Fibroblast of the aortic adventitia (primary cell): Measurements from ENCODE around the gene OXLD1. TPM values are rescaled to one million over a fixed set of nuclear protein-coding genes. Genes with fewer than 3 reads are reported as not detected.

Source experiments
- DNase-seq: peaks from one replicate; pipeline ENCODE4 v3.0.0-alpha.2; 2010; ENCODE audit warnings: low read depth
- H3K4me3 ChIP-seq: 2 replicates; pipeline ENCODE4 v1.5.1; 2011; ENCODE audit warnings: low read depth, mild to moderate bottlenecking, control low read depth, low read length, moderate library complexity
- total RNA-seq: library from RNA; depleted of rRNA; stranded (reverse); fragments of >200 nt; gene quantifications from 2 replicates; pipeline ENCODE4 v1.2.3, GENCODE V29; 2012; ENCODE audit warnings: low replicate concordance
- TF ChIP-seq, protein P1 (sequence below): IDR thresholded peaks from 2 replicates; pipeline ENCODE4 v1.5.1; 2011; ENCODE audit warnings: mild to moderate bottlenecking, low read length, control low read depth, inconsistent platforms; ENCODE audit not compliant: insufficient read depth

Gene OXLD1
- total RNA-seq, 1 donor: 20.7 TPM

DNA sequence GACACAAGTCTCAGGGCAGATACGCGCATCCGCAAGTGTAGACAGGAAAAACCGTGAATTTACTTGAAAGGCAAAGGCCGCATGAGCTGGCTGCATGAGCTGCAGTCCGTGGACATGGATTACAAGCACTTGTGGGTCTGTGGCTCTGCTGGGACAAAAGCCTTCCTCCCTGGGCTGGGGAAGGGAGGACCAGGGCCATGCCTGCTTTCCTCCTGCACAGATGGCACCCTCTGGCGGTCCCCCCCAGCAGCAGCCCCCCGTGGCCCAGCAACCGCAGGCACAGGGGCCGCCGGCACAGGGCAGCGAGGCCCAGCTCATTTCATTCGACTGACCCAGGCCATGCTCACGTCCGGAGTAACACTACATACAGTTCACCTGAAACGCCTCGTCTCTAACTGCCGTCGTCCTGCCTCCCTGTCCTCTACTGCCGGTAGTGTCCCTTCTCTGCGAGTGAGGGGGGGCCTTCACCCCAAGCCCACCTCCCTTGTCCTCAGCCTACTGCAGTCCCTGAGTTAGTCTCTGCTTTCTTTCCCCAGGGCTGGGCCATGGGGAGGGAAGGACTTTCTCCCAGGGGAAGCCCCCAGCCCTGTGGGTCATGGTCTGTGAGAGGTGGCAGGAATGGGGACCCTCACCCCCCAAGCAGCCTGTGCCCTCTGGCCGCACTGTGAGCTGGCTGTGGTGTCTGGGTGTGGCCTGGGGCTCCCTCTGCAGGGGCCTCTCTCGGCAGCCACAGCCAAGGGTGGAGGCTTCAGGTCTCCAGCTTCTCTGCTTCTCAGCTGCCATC, 35.1 kb upstream of the OXLD1 start:
- H3K4me3 ChIP-seq: peak overlapping the region; percentile 95
- TF ChIP-seq, protein P1, sequence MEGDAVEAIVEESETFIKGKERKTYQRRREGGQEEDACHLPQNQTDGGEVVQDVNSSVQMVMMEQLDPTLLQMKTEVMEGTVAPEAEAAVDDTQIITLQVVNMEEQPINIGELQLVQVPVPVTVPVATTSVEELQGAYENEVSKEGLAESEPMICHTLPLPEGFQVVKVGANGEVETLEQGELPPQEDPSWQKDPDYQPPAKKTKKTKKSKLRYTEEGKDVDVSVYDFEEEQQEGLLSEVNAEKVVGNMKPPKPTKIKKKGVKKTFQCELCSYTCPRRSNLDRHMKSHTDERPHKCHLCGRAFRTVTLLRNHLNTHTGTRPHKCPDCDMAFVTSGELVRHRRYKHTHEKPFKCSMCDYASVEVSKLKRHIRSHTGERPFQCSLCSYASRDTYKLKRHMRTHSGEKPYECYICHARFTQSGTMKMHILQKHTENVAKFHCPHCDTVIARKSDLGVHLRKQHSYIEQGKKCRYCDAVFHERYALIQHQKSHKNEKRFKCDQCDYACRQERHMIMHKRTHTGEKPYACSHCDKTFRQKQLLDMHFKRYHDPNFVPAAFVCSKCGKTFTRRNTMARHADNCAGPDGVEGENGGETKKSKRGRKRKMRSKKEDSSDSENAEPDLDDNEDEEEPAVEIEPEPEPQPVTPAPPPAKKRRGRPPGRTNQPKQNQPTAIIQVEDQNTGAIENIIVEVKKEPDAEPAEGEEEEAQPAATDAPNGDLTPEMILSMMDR: no peak
- no peak for DNase-seq

DNA sequence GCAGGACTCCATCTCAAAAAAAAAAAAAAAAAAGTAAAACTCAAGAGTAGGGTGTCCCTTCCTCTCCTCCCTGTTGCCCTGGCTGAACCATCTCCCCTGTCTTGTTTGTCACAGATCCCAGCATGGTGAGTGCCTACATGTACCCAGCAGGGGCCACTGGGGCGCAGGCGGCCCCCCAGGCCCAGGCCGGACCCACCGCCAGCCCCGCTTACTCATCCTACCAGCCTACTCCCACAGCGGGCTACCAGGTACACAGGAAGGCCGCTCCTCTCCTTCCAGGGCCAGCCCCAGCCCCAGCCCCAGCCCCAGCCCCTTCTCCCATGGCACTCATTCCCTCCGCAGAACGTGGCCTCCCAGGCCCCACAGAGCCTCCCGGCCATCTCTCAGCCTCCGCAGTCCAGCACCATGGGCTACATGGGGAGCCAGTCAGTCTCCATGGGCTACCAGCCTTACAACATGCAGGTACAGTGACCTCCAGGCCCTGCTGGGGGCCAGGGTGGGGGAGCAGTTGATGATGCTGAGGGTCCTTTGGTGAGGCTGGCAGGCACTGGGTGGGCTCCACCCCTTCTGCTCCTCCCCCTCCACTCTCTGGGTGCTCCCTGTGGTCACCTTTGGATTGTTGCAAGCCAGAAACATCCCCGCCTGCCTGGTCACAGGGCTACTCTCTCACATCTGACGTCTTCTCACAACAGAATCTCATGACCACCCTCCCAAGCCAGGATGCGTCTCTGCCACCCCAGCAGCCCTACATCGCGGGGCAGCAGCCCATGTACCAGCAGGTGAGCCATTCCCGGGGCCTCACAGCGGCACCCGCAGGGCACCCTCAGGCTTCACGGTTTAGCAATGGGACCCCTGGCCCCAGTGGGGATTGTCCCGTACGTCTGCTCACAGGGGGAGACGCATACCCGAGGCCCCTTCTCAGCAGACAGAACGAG, 34.2 kb upstream of the OXLD1 start:
- H3K4me3 ChIP-seq: no peak overlapping the region
- TF ChIP-seq, protein P1: no peak
- no peak for DNase-seq

DNA sequence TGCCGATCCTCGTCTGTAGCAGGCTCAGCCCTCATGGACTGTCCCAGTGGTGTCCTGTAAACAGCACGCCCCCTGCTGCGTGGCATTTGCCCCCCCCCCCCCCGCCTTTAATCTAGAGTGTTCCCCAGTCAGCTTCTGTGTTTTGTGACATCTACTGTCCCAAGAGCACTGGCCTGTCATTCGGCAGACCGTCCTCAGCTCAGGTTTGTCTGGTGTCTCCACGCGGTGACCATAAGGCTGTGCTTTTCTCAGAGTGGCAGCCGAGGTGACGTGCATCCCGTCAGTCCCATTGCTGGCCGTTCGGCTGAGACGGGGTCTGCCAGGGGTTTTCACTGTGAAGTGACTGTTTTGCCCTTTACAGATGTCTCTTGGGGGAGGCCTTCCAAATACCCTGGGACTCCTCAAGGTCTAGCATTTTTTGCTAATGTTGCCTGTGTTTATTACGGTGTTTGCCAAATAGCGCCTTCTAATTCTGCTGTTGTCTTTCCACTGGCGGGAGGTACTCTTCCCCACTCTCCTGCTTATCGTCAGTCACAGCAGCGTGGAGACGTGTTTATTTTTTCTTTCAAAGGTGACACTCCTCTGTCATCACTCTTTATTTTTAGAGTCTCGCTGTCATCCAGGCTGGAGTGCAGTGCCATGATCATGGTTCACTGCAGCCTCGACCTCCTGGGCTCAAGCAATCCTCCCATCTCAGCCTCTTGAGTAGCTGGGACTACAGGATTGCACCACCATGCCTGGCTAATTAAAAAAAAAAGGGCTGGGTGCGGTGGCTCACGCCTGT, 31.0 kb upstream of the OXLD1 start:
- TF ChIP-seq, protein P1: no peak

DNA sequence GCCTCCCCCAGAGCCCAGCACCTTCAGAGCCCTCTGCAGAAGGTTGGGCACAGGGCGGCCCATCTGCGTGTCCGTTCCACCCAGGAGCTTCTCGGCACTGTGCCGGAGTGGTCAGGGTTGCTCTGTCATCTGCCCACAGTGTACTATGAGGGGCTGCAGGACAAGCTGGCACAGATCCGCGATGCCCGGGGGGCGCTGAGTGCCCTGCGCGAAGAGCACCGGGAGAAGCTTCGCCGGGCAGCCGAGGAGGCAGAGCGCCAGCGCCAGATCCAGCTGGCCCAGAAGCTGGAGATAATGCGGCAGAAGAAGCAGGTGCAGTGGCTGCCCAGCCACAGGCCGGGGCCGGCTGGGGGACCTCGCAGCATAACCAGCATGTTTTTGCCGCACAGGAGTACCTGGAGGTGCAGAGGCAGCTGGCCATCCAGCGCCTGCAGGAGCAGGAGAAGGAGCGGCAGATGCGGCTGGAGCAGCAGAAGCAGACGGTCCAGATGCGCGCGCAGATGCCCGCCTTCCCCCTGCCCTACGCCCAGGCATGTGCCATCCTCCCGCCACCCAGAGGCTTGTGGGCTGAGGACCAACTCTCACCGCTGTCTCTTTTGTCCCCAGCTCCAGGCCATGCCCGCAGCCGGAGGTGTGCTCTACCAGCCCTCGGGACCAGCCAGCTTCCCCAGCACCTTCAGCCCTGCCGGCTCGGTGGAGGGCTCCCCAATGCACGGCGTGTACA, 30.0 kb upstream of the OXLD1 start:
- TF ChIP-seq, protein P1: no peak
- H3K4me3 ChIP-seq: no peak overlapping the region
- DNase-seq: no peak

More for the DNA sequence above, 31.0 kb upstream of the OXLD1 start:
- H3K4me3 ChIP-seq: no peak overlapping the region
- DNase-seq: no peak

DNA sequence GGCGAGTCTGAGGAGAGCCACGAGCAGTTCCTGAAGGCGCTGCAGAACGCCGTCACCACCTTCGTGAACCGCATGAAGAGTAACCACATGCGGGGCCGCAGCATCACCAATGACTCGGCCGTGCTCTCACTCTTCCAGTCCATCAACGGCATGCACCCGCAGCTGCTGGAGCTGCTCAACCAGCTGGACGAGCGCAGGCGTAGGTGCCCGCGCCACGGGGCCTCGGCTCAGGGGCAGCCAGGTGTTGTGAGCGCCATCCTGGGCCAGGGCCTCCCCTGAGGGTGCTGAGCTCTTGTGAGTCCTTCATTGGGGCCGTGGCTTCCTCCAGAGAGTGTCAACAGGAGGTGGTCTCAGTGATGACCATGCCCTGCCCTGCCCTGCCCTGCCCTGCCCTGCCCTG, 29.4 kb upstream of the OXLD1 start:
- DNase-seq: no peak
- no peak overlapping the region for H3K4me3 ChIP-seq
- TF ChIP-seq, protein P1: no peak

DNA sequence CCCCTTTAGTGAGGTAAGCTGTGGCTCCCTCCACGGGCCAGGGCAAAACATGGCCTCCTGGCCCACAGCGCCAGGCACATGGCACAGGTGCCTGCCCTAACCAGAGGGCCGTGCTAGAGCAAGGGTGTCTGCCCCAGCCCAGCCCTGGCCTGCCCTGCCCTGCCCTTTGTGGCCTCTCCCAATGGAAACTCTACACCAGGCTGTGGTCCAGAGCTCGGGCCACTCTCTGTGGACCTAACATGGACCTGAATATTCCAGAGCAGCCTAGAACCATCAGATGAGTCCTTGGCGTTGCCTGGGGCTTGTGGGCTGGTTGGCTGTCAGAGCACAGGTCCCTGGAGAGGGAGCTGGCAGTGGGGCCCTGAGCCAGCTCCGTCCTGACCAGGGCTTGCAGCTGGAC, 28.8 kb upstream of the OXLD1 start:
- no peak for DNase-seq
- no peak overlapping the region for H3K4me3 ChIP-seq
- TF ChIP-seq, protein P1: no peak
